Mesenchymal stem cell (in vitro differentiated cells and primary cell): Measurements from ENCODE around the gene VIM.

ENCODE experiments used
- DNase-seq: peaks from one replicate; pipeline ENCODE4 v3.0.0-alpha.2; 2013
- H2AFZ ChIP-seq: one replicate; pipeline ENCODE4 v1.6.1; 2013; ENCODE audit warnings: low read depth, mild to moderate bottlenecking, control low read depth, inconsistent platforms, low read length, moderate library complexity
- H2AK5ac ChIP-seq: 2 replicates; pipeline ENCODE4 v1.6.1; 2013; ENCODE audit warnings: low read length, moderate library complexity, mild to moderate bottlenecking, inconsistent platforms; ENCODE audit not compliant: severe bottlenecking
- H2BK120ac ChIP-seq: one replicate; pipeline ENCODE4 v1.6.1; 2013; ENCODE audit warnings: low read depth, mild to moderate bottlenecking, inconsistent platforms, low read length, moderate library complexity
- H2BK12ac ChIP-seq, 2 experiments: one replicate each; pipeline ENCODE4 v1.6.1; 2013; ENCODE audit warnings: inconsistent platforms in 2 of 2, low read length in 2 of 2, mild to moderate bottlenecking in 2 of 2, moderate library complexity in 2 of 2, control low read depth in 1 of 2
- H2BK15ac ChIP-seq: one replicate; pipeline ENCODE4 v1.6.1; 2013; ENCODE audit warnings: mild to moderate bottlenecking, low read depth, inconsistent platforms; ENCODE audit not compliant: poor library complexity, severe bottlenecking
- H2BK5ac ChIP-seq: 2 replicates; pipeline ENCODE4 v1.6.1; 2013; ENCODE audit warnings: low read depth, mild to moderate bottlenecking, low read length, control low read depth, inconsistent platforms; ENCODE audit not compliant: poor library complexity, severe bottlenecking
- H3K14ac ChIP-seq, 2 experiments: one replicate each; pipeline ENCODE4 v1.6.1; 2013; ENCODE audit warnings: inconsistent platforms in 2 of 2, low read length in 2 of 2, control low read depth in 1 of 2, mild to moderate bottlenecking in 1 of 2, moderate library complexity in 1 of 2
- H3K18ac ChIP-seq, 2 experiments: one replicate each; pipeline ENCODE4 v1.6.1; 2013; ENCODE audit warnings: inconsistent platforms in 2 of 2, low read length in 2 of 2, control low read depth in 1 of 2, low read depth in 1 of 2, mild to moderate bottlenecking in 1 of 2
- H3K23ac ChIP-seq, 2 experiments: one replicate each; pipeline ENCODE4 v1.6.1; 2013; ENCODE audit warnings: inconsistent platforms in 2 of 2, low read length in 2 of 2, mild to moderate bottlenecking in 2 of 2, moderate library complexity in 2 of 2, control low read depth in 1 of 2
- H3K27ac ChIP-seq: 2 replicates; pipeline ENCODE4 v1.5.1; 2013; ENCODE audit warnings: mild to moderate bottlenecking, moderate library complexity, low read length, control low read depth, inconsistent platforms; ENCODE audit not compliant: poor library complexity, severe bottlenecking
- H3K27me3 ChIP-seq, 2 experiments: 2 replicates each; pipeline versions ENCODE4 v1.6.1 to v1.7.0; 2013; ENCODE audit warnings: low read length in 2 of 2, mild to moderate bottlenecking in 2 of 2, moderate library complexity in 2 of 2, control low read depth in 1 of 2, inconsistent platforms in 1 of 2; ENCODE audit not compliant: control insufficient read depth in 1 of 2, insufficient read depth in 1 of 2
- H3K36me3 ChIP-seq, 2 experiments: 2 replicates each; pipeline versions ENCODE4 v1.6.1 to v1.7.0; 2013; ENCODE audit warnings: low read length in 2 of 2, control low read depth in 1 of 2, inconsistent platforms in 1 of 2, low read depth in 1 of 2, mild to moderate bottlenecking in 1 of 2; ENCODE audit not compliant: insufficient read depth in 2 of 2, control insufficient read depth in 1 of 2
- H3K4ac ChIP-seq, 2 experiments: one replicate each; pipeline ENCODE4 v1.6.1; 2013; ENCODE audit warnings: inconsistent platforms in 2 of 2, low read length in 2 of 2, mild to moderate bottlenecking in 2 of 2, moderate library complexity in 2 of 2, control low read depth in 1 of 2, low read depth in 1 of 2
- H3K4me1 ChIP-seq: 2 replicates; pipeline ENCODE4 v1.6.1; 2013; ENCODE audit warnings: low read depth, low read length, control low read depth; ENCODE audit not compliant: control insufficient read depth, insufficient read depth
- H3K4me2 ChIP-seq: 2 replicates; pipeline ENCODE4 v1.6.1; 2013; ENCODE audit warnings: low read length, mild to moderate bottlenecking, inconsistent platforms; ENCODE audit not compliant: poor library complexity, severe bottlenecking
- H3K4me3 ChIP-seq, 2 experiments: 2 replicates each; pipeline versions ENCODE4 v1.5.1 to v1.7.0; 2013; ENCODE audit warnings: low read length in 2 of 2, mild to moderate bottlenecking in 2 of 2, control low read depth in 1 of 2, low read depth in 1 of 2; ENCODE audit not compliant: insufficient read depth in 1 of 2
- H3K79me1 ChIP-seq: replicated peaks from 2 replicates; pipeline ENCODE4 v1.6.1; 2013; ENCODE audit warnings: mild to moderate bottlenecking, control low read depth, low read length, inconsistent platforms; ENCODE audit not compliant: poor library complexity, severe bottlenecking
- H3K9ac ChIP-seq: 2 replicates; pipeline ENCODE4 v1.7.0; 2013; ENCODE audit warnings: mild to moderate bottlenecking, low read length, moderate library complexity
- H3K9me3 ChIP-seq: 2 replicates; pipeline ENCODE4 v1.7.0; 2013; ENCODE audit warnings: mild to moderate bottlenecking, low read length; ENCODE audit not compliant: control insufficient read depth
- H4K8ac ChIP-seq: one replicate; pipeline ENCODE4 v1.6.1; 2013; ENCODE audit warnings: inconsistent platforms, mild to moderate bottlenecking, low read length, moderate library complexity
- H4K91ac ChIP-seq: one replicate; pipeline ENCODE4 v1.6.1; 2013; ENCODE audit warnings: mild to moderate bottlenecking, low read length, inconsistent platforms
- WGBS: methylation state at CpG from one replicate; pipeline ENCODE4 v1.1.7; 2013; ENCODE audit warnings: mixed read lengths; 5-methylcytosine and 5-hydroxymethylcytosine counted together

Gene VIM

DNA sequence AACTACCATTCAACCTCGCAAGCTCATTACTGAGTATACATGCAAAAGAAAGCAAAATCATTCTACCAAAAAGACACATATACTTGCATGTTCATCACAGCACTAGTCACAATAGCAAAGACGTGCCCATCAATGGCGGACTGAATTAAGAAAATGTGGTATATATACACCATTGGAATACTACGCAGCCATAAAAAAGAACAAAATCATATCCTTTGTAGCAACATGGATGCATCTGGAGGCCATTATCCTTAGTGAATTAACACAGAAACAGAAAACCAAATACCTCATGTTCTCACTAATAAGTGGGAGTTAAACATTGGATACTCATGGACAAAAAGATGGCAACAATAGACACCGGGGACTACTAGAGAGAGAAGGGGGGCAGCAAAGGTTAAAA is 33.0 kb upstream of the VIM start:
- Histone ChIP-seq H3K14ac (no peak overlapping the region), H3K79me1 (peaks cover 21% of the 10 kb centered on the region), H3K4ac (no peak overlapping the region), H3K27me3 (no peaks in the 10 kb centered on the region), H3K4me3 (no peak overlapping the region), H2BK12ac (no peak overlapping the region), H3K27ac (no peak overlapping the region), H3K9ac (no peak overlapping the region), H3K9me3 (no peaks in the 10 kb centered on the region), H2AFZ (no peak overlapping the region), H3K36me3 (no peaks in the 10 kb centered on the region), H2BK120ac (no peak overlapping the region), H4K91ac (no peak overlapping the region), H2AK5ac (no peak overlapping the region), H2BK15ac (no peak overlapping the region), H3K23ac (no peak overlapping the region), H3K4me2 (no peak overlapping the region), H4K8ac (no peak overlapping the region), H2BK5ac (no peak overlapping the region), H3K4me1 (no peaks in the 10 kb centered on the region), H3K18ac (no peak overlapping the region)
- 0% methylated on average over 1 of the region's 5 CpGs for WGBS
- no peak for DNase-seq

DNA sequence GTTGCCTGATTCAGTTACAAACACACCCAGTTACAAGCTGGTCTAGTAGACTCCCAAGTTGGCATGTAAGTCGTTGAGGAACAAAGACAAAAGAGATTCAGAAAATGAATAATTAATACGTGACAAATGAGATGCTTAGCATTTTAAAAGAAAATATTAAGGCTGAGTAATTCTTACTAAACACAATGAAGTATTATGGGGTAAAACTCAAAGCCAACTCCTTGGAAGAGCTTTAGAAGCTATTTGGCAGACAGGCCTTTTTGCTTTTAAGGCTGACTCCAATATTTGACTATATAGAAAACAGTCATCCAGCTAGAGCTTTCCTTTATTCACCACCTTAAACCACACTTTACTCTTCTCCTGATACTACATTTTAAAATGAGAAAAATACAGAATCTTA is 32.0 kb upstream of the VIM start:
- H2BK120ac ChIP-seq: no peak overlapping the region
- H3K4me2 ChIP-seq: no peak overlapping the region
- H3K4me3 ChIP-seq: peak overlapping the region in 1 of 2 experiments; percentile 53
- H3K9me3 ChIP-seq: no peaks in the 10 kb centered on the region
- no peak overlapping the region for H3K18ac ChIP-seq
- WGBS: no CpG with 5 or more reads among the region's 2 CpGs
- peak overlapping the region; percentile 75 for H3K9ac ChIP-seq
- H3K36me3 ChIP-seq: no peaks in the 10 kb centered on the region
- H2AFZ ChIP-seq: no peak overlapping the region
- H4K8ac ChIP-seq: no peak overlapping the region
- H2BK5ac ChIP-seq: no peak overlapping the region
- no peak overlapping the region for H3K23ac ChIP-seq
- H3K14ac ChIP-seq: no peak overlapping the region
- H3K27me3 ChIP-seq: no peaks in the 10 kb centered on the region
- H3K79me1 ChIP-seq: peaks cover 18% of the 10 kb centered on the region
- H3K27ac ChIP-seq: no peak overlapping the region
- DNase-seq: no peak
- H4K91ac ChIP-seq: no peak overlapping the region
- no peak overlapping the region for H2BK12ac ChIP-seq
- H2BK15ac ChIP-seq: no peak overlapping the region
- no peak overlapping the region for H2AK5ac ChIP-seq
- H3K4ac ChIP-seq: no peak overlapping the region
- H3K4me1 ChIP-seq: no peaks in the 10 kb centered on the region

DNA sequence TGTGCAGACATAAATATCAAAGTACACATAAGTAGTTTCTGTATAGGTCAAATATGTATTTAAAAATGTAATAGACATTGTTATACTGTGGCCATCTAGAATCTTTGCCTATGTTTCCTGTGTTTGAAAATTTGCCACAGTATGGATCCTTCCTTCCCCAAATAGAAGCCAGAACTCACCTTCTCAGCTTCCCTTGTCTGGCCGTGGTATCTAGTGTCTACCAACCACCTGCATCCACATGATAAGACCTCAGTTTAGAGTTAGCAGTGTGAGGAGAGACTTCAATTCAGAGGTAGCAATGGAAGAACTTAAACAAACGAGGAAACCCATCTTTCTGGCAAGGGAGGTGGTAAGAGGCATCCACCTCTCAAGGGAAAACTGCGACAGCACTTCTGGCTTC is 31.5 kb upstream of the VIM start:
- Histone ChIP-seq H3K9ac (peak overlapping the region; percentile 75), H2BK15ac (peak overlapping the region; percentile 67), H3K9me3 (no peaks in the 10 kb centered on the region), H2BK12ac (peak overlapping the region in 1 of 2 experiments; percentile 48), H2AK5ac (no peak overlapping the region), H3K23ac (no peak overlapping the region), H3K27ac (no peak overlapping the region), H3K4ac (no peak overlapping the region), H4K8ac (peak overlapping the region; percentile 60), H3K36me3 (no peaks in the 10 kb centered on the region), H2BK5ac (no peak overlapping the region), H2BK120ac (no peak overlapping the region), H2AFZ (no peak overlapping the region), H3K4me1 (peaks cover under 1% of the 10 kb centered on the region), H3K18ac (peak overlapping the region in 1 of 2 experiments; percentile 62), H3K79me1 (peaks cover 14% of the 10 kb centered on the region), H3K4me3 (peak overlapping the region in 1 of 2 experiments; percentile 14), H3K4me2 (no peak overlapping the region), H4K91ac (no peak overlapping the region), H3K27me3 (no peaks in the 10 kb centered on the region), H3K14ac (no peak overlapping the region)
- no peak for DNase-seq
- WGBS: 91% methylated on average over 2 of the region's 3 CpGs

DNA sequence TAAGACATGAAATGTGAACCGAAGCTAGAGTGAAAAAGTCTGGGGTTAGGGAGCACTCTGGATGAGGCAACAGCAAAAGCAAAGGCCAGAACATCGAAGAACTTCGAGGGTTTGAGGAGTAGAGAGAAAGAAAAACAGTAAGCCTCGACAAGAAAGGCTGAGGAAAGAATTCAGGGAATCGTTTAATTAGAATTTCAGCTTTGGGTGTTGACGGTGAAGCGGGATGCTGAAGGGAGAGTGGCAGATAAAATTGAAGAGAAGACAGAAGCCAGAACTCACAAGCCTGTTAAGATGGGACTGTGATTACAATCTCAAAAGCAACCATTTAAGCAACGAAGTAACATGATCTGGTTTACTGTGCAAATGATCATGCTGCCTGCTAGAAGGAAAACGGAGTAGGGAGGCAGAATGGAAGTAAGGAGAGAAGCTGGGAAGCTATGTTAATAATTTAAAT is 28.7 kb upstream of the VIM start:
- WGBS: 8% methylated on average over 9 of the region's 9 CpGs
- H3K14ac ChIP-seq: no peak overlapping the region
- H2BK5ac ChIP-seq: peak overlapping the region; percentile 92
- no peak overlapping the region for H2AFZ ChIP-seq
- peak; percentile 83 for DNase-seq
- H3K4me1 ChIP-seq: peaks cover 2% of the 10 kb centered on the region
- H3K23ac ChIP-seq: no peak overlapping the region
- no peaks in the 10 kb centered on the region for H3K27me3 ChIP-seq
- H3K79me1 ChIP-seq: peaks cover 4% of the 10 kb centered on the region
- H3K36me3 ChIP-seq: no peaks in the 10 kb centered on the region
- peak overlapping the region; percentile 54 for H3K4me2 ChIP-seq
- peak overlapping the region; percentile 84 for H3K27ac ChIP-seq
- no peaks in the 10 kb centered on the region for H3K9me3 ChIP-seq
- H2BK12ac ChIP-seq: peak overlapping the region in 1 of 2 experiments; percentile 76
- H2BK120ac ChIP-seq: peak overlapping the region; percentile 64
- peak overlapping the region; percentile 52 to 61 for H3K18ac ChIP-seq
- peak overlapping the region; percentile 13 to 73 for H3K4ac ChIP-seq
- H3K9ac ChIP-seq: peak overlapping the region; percentile 99
- peak overlapping the region in 1 of 2 experiments; percentile 76 for H3K4me3 ChIP-seq
- no peak overlapping the region for H2BK15ac ChIP-seq
- peak overlapping the region; percentile 7 for H4K8ac ChIP-seq
- H2AK5ac ChIP-seq: no peak overlapping the region
- peak overlapping the region; percentile 82 for H4K91ac ChIP-seq
